HepG2 (cell line): ENCODE results near the gene CKB. TPM values are rescaled to one million over a fixed set of nuclear protein-coding genes. Genes with fewer than 3 reads are reported as not detected.
A peak's percentile ranks its signal among the peaks of the same experiment; 100 is the strongest.

ENCODE experiments used
- ARID5B ChIP-seq: IDR thresholded peaks from 2 replicates; pipeline ENCODE4 v1.4.0; 2020; ENCODE audit warnings: mild to moderate bottlenecking, missing genetic modification reagents
- ETS1 ChIP-seq: sonication (generic); formaldehyde crosslinking; IDR thresholded peaks from 2 replicates; pipeline ENCODE4 v1.4.0; 2020; ENCODE audit warnings: missing genetic modification reagents
- KIAA2018 ChIP-seq: sonication (generic); formaldehyde crosslinking; IDR thresholded peaks from 2 replicates; pipeline ENCODE4 v1.5.0; 2020; ENCODE audit warnings: mild to moderate bottlenecking, missing genetic modification reagents, borderline replicate concordance
- ZFP91 ChIP-seq: sonication (generic); formaldehyde crosslinking; IDR thresholded peaks from 2 replicates; pipeline ENCODE4 v1.9.0; 2022; ENCODE audit warnings: missing genetic modification reagents, mild to moderate bottlenecking, borderline replicate concordance
- ZNF142 ChIP-seq: sonication (generic); formaldehyde crosslinking; IDR thresholded peaks from 2 replicates; pipeline ENCODE4 v1.4.0; 2020; ENCODE audit warnings: missing genetic modification reagents
- polyA plus RNA-seq, 8 experiments: library from polyadenylated mRNA; depleted of rRNA in 3 of 8; stranded (reverse) in 7 of 8; unstranded in 1 of 8; fragments of >200 nt; fragmentation: Illumina TruSeq in 4 of 8; extraction: Trizol in 4 of 8; gene quantifications; 2 replicates each; pipeline versions ENCODE4 v1.2.1 to v1.2.3, GENCODE V29; 2011 to 2016; ENCODE audit warnings: low read depth in 4 of 8, missing spikeins in 1 of 8, mixed read lengths in 1 of 8; ENCODE audit not compliant: insufficient read depth in 1 of 8
- total RNA-seq, 5 experiments: library from RNA; depleted of rRNA; stranded (reverse); fragments of >200 nt; fragmentation: Illumina TruSeq; extraction: Trizol; gene quantifications; 2 replicates each; pipeline ENCODE4 v1.2.3, GENCODE V29; 2016; ENCODE audit warnings: low read depth in 1 of 5

CKB gene
- total and polyA plus RNA-seq, 2 of the 13 experiments (the other 11 are each of a cell fraction or from before 2014, with no cell fraction given) = 82.3 to 217 TPM

GRCh38 chr14:103526247-103526913 lies 3.8 kb upstream of the CKB start (continued):
- TF ChIP-seq KIAA2018 = no peak
- no peak for TF ChIP-seq ARID5B (CRISPR knock-in tag)
- TF ChIP-seq ETS1 (CRISPR knock-in tag) = no peak
- TF ChIP-seq ZNF142 = no peak
- TF ChIP-seq ZFP91 (CRISPR knock-in tag) = peak; percentile 64; the same call in 1 of the 2 replicates
